Transverse colon (tissue), 4 donors: ENCODE measurements around the gene ADAMTS14.

ENCODE experiments used
- CTCF ChIP-seq, 5 experiments: fragments of 200-600 bp in 3 of 5; fragments of 450-650 bp in 2 of 5; sonication (generic) in 3 of 5; IDR thresholded peaks; 1 replicate in 2 of 5; 2 replicates in 3 of 5; pipeline ENCODE4 v1.5.1; 2016 to 2017; ENCODE audit warnings: antibody characterized with exemption in 5 of 5, inconsistent platforms in 3 of 5, mild to moderate bottlenecking in 2 of 5, moderate library complexity in 1 of 5
- EP300 ChIP-seq: sonication (generic); formaldehyde crosslinking; IDR thresholded peaks from one replicate; pipeline ENCODE4 v1.6.1; 2017; ENCODE audit warnings: antibody characterized with exemption, low read depth
- POLR2A ChIP-seq: fragments of 450-650 bp; IDR thresholded peaks from one replicate; pipeline ENCODE4 v1.6.1; 2016; ENCODE audit warnings: antibody characterized with exemption, mild to moderate bottlenecking, moderate library complexity
- POLR2AphosphoS5 ChIP-seq, 3 donors: sonication (generic); formaldehyde crosslinking; IDR thresholded peaks; one replicate each; pipeline ENCODE4 v1.6.1; 2016; ENCODE audit warnings: antibody characterized with exemption in 3 of 3

GRCh38 chr10:70797840-70798239 lies 125.5 kb downstream of the ADAMTS14 start:
- no peak for TF ChIP-seq CTCF (IDR thresholded peaks at IDR 0.05)
- TF ChIP-seq EP300, result no peak
- TF ChIP-seq POLR2A, result no peak
- no peak for TF ChIP-seq POLR2AphosphoS5 (IDR thresholded peaks at IDR 0.05)
